SU-DHL-6 (cell line): Measurements from ENCODE around the gene LIMCH1.

ENCODE experiments used
- H2AFZ ChIP-seq: fragments of 200-600 bp; sonication (generic); 2 replicates; pipeline ENCODE4 v1.6.1; 2014; ENCODE audit warnings: low read depth, mild to moderate bottlenecking, moderate library complexity, mixed read lengths, antibody characterized with exemption, low read length; ENCODE audit not compliant: severe bottlenecking
- H3F3A ChIP-seq: fragments of 200-600 bp; shearing (Covaris generic); 2 replicates; pipeline ENCODE4 v1.6.0; 2016; ENCODE audit warnings: antibody characterized with exemption, mild to moderate bottlenecking; ENCODE audit not compliant: insufficient read depth
- H3K27ac ChIP-seq: fragments of 200-600 bp; sonication (generic); 2 replicates; pipeline ENCODE4 v1.5.1; 2016; ENCODE audit warnings: low read depth, mild to moderate bottlenecking, low read length, moderate library complexity, mixed read lengths
- H3K27me3 ChIP-seq: fragments of 200-600 bp; sonication (generic), shearing (Covaris generic); 2 replicates; pipeline ENCODE4 v1.6.0; 2014; ENCODE audit warnings: mild to moderate bottlenecking, low read length
- H3K36me3 ChIP-seq: fragments of 200-600 bp; sonication (generic); 2 replicates; pipeline ENCODE4 v1.6.1; 2014; ENCODE audit warnings: mild to moderate bottlenecking, low read length, mixed read lengths
- H3K4me2 ChIP-seq: fragments of 300-600, 200-600 bp; shearing (Covaris generic), sonication (generic); 2 replicates; pipeline ENCODE4 v1.6.0; 2014; ENCODE audit warnings: low read length, low read depth, mild to moderate bottlenecking; ENCODE audit not compliant: poor library complexity, severe bottlenecking
- H3K4me3 ChIP-seq: fragments of 200-600 bp; sonication (generic); 2 replicates; pipeline ENCODE4 v1.5.1; 2014; ENCODE audit warnings: antibody characterized with exemption, low read length, mild to moderate bottlenecking, mixed read lengths; ENCODE audit not compliant: insufficient read depth, poor library complexity, severe bottlenecking
- H3K79me2 ChIP-seq: fragments of 200-600 bp; sonication (generic); 2 replicates; pipeline ENCODE4 v1.6.1; 2014; ENCODE audit warnings: mild to moderate bottlenecking, low read length, moderate library complexity; ENCODE audit not compliant: insufficient read depth
- H3K9ac ChIP-seq: fragments of 200-600 bp; sonication (generic); 2 replicates; pipeline ENCODE4 v1.7.0; 2014; ENCODE audit warnings: mild to moderate bottlenecking, low read length
- H3K9me2 ChIP-seq: fragments of 200-600 bp; sonication (generic); replicated peaks from 2 replicates; pipeline ENCODE4 v1.6.1; 2014; ENCODE audit warnings: low read length; ENCODE audit not compliant: insufficient read depth
- H3K9me3 ChIP-seq: fragments of 200-600 bp; sonication (generic); 2 replicates; pipeline ENCODE4 v1.6.1; 2014; ENCODE audit warnings: low read length, mixed read lengths; ENCODE audit not compliant: insufficient read depth
- H4K20me1 ChIP-seq: fragments of 200-600 bp; sonication (generic); 2 replicates; pipeline ENCODE4 v1.6.1; 2014; ENCODE audit warnings: low read depth, mild to moderate bottlenecking, antibody characterized with exemption, low read length, moderate library complexity, mixed read lengths
- CTCF ChIP-seq: fragments of 200-600 bp; sonication (generic); IDR thresholded peaks from one replicate; pipeline ENCODE4 v1.5.1; 2017; ENCODE audit warnings: antibody characterized with exemption, mild to moderate bottlenecking, low read length, moderate library complexity; ENCODE audit not compliant: insufficient read depth, poor library complexity, severe bottlenecking
- EZH2phosphoT487 ChIP-seq: fragments of 200-600 bp; sonication (generic), shearing (Covaris generic); conservative IDR thresholded peaks from 2 replicates; pipeline ENCODE4 v1.6.1; 2018; ENCODE audit warnings: mild to moderate bottlenecking, antibody characterized with exemption, low read length, moderate library complexity, mixed read lengths

LIMCH1 gene

GRCh38 chr4:41718907-41719306 is 180.9 kb downstream of the LIMCH1 start:
- Histone ChIP-seq H3K4me2 (no peak overlapping the region), H3K9me2 (no peaks in the 10 kb centered on the region), H3K27me3 (no peaks in the 10 kb centered on the region), H3K4me3 (no peak overlapping the region), H3F3A (no peaks in the 10 kb centered on the region), H4K20me1 (no peaks in the 10 kb centered on the region), H3K36me3 (no peaks in the 10 kb centered on the region), H3K9me3 (no peaks in the 10 kb centered on the region), H3K79me2 (no peaks in the 10 kb centered on the region), H3K27ac (no peak overlapping the region), H2AFZ (no peak overlapping the region), H3K9ac (no peak overlapping the region)
- no peak for TF ChIP-seq CTCF
- TF ChIP-seq EZH2phosphoT487, result no peak

GRCh38 chr4:41719417-41719816 is 181.5 kb downstream of the LIMCH1 start:
- Histone ChIP-seq H3K4me3 (no peak overlapping the region), H2AFZ (no peak overlapping the region), H3F3A (no peaks in the 10 kb centered on the region), H3K79me2 (no peaks in the 10 kb centered on the region), H3K27ac (no peak overlapping the region), H3K36me3 (no peaks in the 10 kb centered on the region), H4K20me1 (no peaks in the 10 kb centered on the region), H3K9me2 (no peaks in the 10 kb centered on the region), H3K9me3 (no peaks in the 10 kb centered on the region), H3K27me3 (no peaks in the 10 kb centered on the region), H3K9ac (no peak overlapping the region), H3K4me2 (no peak overlapping the region)
- TF ChIP-seq EZH2phosphoT487 (no peak), CTCF (no peak)

- Histone ChIP-seq H3K27me3 (no peaks in the 10 kb centered on the region), H2AFZ (no peak overlapping the region)
- TF ChIP-seq CTCF (no peak), EZH2phosphoT487 (no peak)
Measured at GRCh38 chr4:41722181-41722580, 184.2 kb downstream of the LIMCH1 start.

More at GRCh38 chr4:41722181-41722580, 184.2 kb downstream of the LIMCH1 start:
- Histone ChIP-seq H3K4me3 (no peak overlapping the region), H3F3A (no peaks in the 10 kb centered on the region), H3K9ac (no peak overlapping the region), H3K4me2 (no peak overlapping the region), H3K79me2 (no peaks in the 10 kb centered on the region), H3K36me3 (no peaks in the 10 kb centered on the region), H4K20me1 (no peaks in the 10 kb centered on the region), H3K27ac (no peak overlapping the region), H3K9me2 (no peaks in the 10 kb centered on the region), H3K9me3 (no peaks in the 10 kb centered on the region; the same call in 1 of the 2 replicates)
